ENCODE results near the gene MVB12B.
A peak's percentile ranks its signal among the peaks of the same experiment; 100 is the strongest.

The MVB12B gene

DNA sequence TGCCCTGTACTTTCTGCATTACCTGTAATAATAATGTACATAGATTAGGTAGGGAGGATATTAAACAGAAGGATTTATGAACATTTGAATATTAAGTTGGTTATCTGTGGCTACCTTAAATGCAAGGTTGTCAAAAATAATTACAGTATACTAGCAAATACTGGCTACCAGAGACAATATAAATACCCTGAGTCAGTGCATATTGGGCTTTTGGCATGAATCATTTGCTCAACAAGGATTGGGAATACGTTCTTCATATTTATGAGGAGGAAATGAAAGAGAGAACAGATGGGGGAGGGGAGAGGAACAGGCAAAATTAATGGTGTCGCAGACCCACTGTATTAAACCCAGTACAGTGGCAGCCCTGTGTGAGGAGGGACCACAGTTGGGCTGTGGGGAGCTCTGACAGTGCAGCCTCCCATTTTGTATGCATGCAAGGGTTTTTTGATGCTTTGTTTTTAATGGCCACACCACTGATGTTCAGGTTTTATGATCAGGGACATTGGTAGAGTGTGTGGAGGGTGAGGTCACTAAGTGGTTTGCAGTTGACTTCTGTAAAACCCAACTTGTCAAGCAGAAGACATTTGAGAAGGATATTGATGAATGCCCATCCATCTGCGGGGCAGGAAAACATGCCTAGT, 56.9 kb downstream of the MVB12B start:
- Histone ChIP-seq H3K36me3 (ENCODE audit: insufficient read depth, low read length) (peaks cover 54% of the 10 kb centered on the region; the same call in 1 of the 2 replicates), H2AFZ (ENCODE audit: low read length) (no peak overlapping the region), H3K4me2 (ENCODE audit: low read depth, low read length, poor library complexity, severe bottlenecking) (peak overlapping the region; percentile 11), H3K9me3 (ENCODE audit: insufficient read depth, low read depth, low read length) (no peaks in the 10 kb centered on the region), H3K27me3 (ENCODE audit: insufficient read depth, low read length, poor library complexity, severe bottlenecking) (no peaks in the 10 kb centered on the region), H3K79me2 (ENCODE audit: insufficient read depth, low read length) (peaks cover 26% of the 10 kb centered on the region; the same call in 1 of the 2 replicates), H3K9ac (ENCODE audit: low read depth, low read length, poor library complexity, severe bottlenecking) (no peak overlapping the region), H3F3A (ENCODE audit: low read depth) (no peaks in the 10 kb centered on the region), H3K9me2 (replicated peaks; ENCODE audit: low read depth, low read length) (no peaks in the 10 kb centered on the region), H3K4me1 (ENCODE audit: insufficient read depth, low read length, poor library complexity, severe bottlenecking) (peaks cover 40% of the 10 kb centered on the region), H4K20me1 (ENCODE audit: insufficient read depth, low read length, poor library complexity, severe bottlenecking) (no peaks in the 10 kb centered on the region), H3K4me3 (ENCODE audit: low read length, poor library complexity, severe bottlenecking) (no peak overlapping the region)
- TF ChIP-seq, protein P1, sequence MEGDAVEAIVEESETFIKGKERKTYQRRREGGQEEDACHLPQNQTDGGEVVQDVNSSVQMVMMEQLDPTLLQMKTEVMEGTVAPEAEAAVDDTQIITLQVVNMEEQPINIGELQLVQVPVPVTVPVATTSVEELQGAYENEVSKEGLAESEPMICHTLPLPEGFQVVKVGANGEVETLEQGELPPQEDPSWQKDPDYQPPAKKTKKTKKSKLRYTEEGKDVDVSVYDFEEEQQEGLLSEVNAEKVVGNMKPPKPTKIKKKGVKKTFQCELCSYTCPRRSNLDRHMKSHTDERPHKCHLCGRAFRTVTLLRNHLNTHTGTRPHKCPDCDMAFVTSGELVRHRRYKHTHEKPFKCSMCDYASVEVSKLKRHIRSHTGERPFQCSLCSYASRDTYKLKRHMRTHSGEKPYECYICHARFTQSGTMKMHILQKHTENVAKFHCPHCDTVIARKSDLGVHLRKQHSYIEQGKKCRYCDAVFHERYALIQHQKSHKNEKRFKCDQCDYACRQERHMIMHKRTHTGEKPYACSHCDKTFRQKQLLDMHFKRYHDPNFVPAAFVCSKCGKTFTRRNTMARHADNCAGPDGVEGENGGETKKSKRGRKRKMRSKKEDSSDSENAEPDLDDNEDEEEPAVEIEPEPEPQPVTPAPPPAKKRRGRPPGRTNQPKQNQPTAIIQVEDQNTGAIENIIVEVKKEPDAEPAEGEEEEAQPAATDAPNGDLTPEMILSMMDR (conservative IDR thresholded peaks at IDR 0.05; ENCODE audit: low read length): no peak
- TF ChIP-seq EZH2phosphoT487 (IDR thresholded peaks at IDR 0.05; ENCODE audit: borderline replicate concordance): no peak

DNA sequence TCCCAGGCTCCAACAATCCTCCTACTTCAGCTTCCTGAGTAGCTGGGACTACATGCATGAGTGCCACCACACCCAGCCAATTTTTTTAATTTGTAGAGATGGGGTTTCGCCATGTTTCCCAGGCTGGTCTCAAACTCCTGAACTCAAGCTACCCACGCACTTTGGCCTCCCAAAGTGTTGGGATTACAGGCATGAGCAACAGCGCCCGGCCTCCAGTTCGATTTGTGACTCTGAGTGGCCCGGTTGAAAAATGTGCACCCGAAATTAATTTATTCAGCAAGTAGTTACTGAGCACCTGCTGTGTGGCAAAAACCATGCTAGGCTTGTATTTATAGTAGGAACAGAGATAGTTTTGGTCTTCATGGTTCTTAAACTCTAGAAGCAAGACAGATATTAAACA, 58.3 kb downstream of the MVB12B start:
- H3K4me3 ChIP-seq (ENCODE audit: low read length, poor library complexity, severe bottlenecking): no peak overlapping the region
- no peaks in the 10 kb centered on the region for H3K9me2 ChIP-seq (replicated peaks; ENCODE audit: low read depth, low read length)
- H4K20me1 ChIP-seq (ENCODE audit: insufficient read depth, low read length, poor library complexity, severe bottlenecking): no peaks in the 10 kb centered on the region
- no peak overlapping the region for H2AFZ ChIP-seq (ENCODE audit: low read length)
- H3K9ac ChIP-seq (ENCODE audit: low read depth, low read length, poor library complexity, severe bottlenecking): no peak overlapping the region
- TF ChIP-seq EZH2phosphoT487 (IDR thresholded peaks at IDR 0.05; ENCODE audit: borderline replicate concordance): no peak
- TF ChIP-seq, protein P1 (conservative IDR thresholded peaks at IDR 0.05; ENCODE audit: low read length): no peak
- no peaks in the 10 kb centered on the region for H3F3A ChIP-seq (ENCODE audit: low read depth)
- H3K4me2 ChIP-seq (ENCODE audit: low read depth, low read length, poor library complexity, severe bottlenecking): no peak overlapping the region
- H3K79me2 ChIP-seq (ENCODE audit: insufficient read depth, low read length): peaks cover 17% of the 10 kb centered on the region; the same call in 1 of the 2 replicates
- no peaks in the 10 kb centered on the region for H3K27me3 ChIP-seq (ENCODE audit: insufficient read depth, low read length, poor library complexity, severe bottlenecking)
- H3K9me3 ChIP-seq (ENCODE audit: insufficient read depth, low read depth, low read length): no peaks in the 10 kb centered on the region
- H3K36me3 ChIP-seq (ENCODE audit: insufficient read depth, low read length): peaks cover 67% of the 10 kb centered on the region; the same call in 1 of the 2 replicates
- peaks cover 43% of the 10 kb centered on the region for H3K4me1 ChIP-seq (ENCODE audit: insufficient read depth, low read length, poor library complexity, severe bottlenecking)

DNA sequence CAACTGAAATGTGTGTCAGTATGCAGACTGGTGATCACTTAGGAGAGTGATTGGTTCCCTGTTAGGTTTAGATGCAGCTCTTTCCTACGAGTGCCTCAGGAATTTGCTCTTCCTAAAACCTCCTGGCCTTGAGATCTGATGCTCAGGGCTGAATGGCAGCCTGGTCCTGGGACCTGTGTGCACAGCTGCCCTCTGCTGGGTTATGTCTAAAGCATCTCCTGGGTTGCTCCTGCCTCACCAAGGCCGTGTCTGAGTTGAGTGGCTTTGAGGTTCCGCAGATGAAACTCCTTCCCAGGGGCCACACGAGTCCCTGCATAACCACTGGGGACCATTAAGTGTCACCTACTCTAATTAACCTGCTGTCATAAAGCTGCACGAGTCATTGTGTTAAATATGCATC, 59.5 kb downstream of the MVB12B start:
- no peak overlapping the region for H3K4me3 ChIP-seq (ENCODE audit: low read length, poor library complexity, severe bottlenecking)

More for the DNA sequence above, 59.5 kb downstream of the MVB12B start:
- no peaks in the 10 kb centered on the region for H3K9me3 ChIP-seq (ENCODE audit: insufficient read depth, low read depth, low read length)
- H3K9ac ChIP-seq (ENCODE audit: low read depth, low read length, poor library complexity, severe bottlenecking): no peak overlapping the region
- no peaks in the 10 kb centered on the region for H4K20me1 ChIP-seq (ENCODE audit: insufficient read depth, low read length, poor library complexity, severe bottlenecking)
- no peaks in the 10 kb centered on the region for H3K27me3 ChIP-seq (ENCODE audit: insufficient read depth, low read length, poor library complexity, severe bottlenecking)
- H3K9me2 ChIP-seq (replicated peaks; ENCODE audit: low read depth, low read length): no peaks in the 10 kb centered on the region
- H3F3A ChIP-seq (ENCODE audit: low read depth): no peaks in the 10 kb centered on the region
- no peak for TF ChIP-seq EZH2phosphoT487 (IDR thresholded peaks at IDR 0.05; ENCODE audit: borderline replicate concordance)
- TF ChIP-seq, protein P1 (conservative IDR thresholded peaks at IDR 0.05; ENCODE audit: low read length): peak; percentile 73
- peaks cover 39% of the 10 kb centered on the region for H3K4me1 ChIP-seq (ENCODE audit: insufficient read depth, low read length, poor library complexity, severe bottlenecking)
- no peak overlapping the region for H2AFZ ChIP-seq (ENCODE audit: low read length)
- H3K4me2 ChIP-seq (ENCODE audit: low read depth, low read length, poor library complexity, severe bottlenecking): no peak overlapping the region
- peaks cover 8% of the 10 kb centered on the region; the same call in 1 of the 2 replicates for H3K79me2 ChIP-seq (ENCODE audit: insufficient read depth, low read length)
- H3K36me3 ChIP-seq (ENCODE audit: insufficient read depth, low read length): peaks cover 58% of the 10 kb centered on the region; the same call in 1 of the 2 replicates

Data from Loucy (cell line).